ENCODE measurements around the gene CA10.

- TF ChIP-seq, protein P1, sequence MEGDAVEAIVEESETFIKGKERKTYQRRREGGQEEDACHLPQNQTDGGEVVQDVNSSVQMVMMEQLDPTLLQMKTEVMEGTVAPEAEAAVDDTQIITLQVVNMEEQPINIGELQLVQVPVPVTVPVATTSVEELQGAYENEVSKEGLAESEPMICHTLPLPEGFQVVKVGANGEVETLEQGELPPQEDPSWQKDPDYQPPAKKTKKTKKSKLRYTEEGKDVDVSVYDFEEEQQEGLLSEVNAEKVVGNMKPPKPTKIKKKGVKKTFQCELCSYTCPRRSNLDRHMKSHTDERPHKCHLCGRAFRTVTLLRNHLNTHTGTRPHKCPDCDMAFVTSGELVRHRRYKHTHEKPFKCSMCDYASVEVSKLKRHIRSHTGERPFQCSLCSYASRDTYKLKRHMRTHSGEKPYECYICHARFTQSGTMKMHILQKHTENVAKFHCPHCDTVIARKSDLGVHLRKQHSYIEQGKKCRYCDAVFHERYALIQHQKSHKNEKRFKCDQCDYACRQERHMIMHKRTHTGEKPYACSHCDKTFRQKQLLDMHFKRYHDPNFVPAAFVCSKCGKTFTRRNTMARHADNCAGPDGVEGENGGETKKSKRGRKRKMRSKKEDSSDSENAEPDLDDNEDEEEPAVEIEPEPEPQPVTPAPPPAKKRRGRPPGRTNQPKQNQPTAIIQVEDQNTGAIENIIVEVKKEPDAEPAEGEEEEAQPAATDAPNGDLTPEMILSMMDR (IDR thresholded peaks at IDR 0.05): no peak
- TF ChIP-seq EP300 (IDR thresholded peaks at IDR 0.05; ENCODE audit: low read depth): no peak
These were observed 123.1 kb downstream of the CA10 start for GRCh38 chr17:52035336-52035915.

All from transverse colon (tissue), 3 donors.